Rectal smooth muscle tissue (tissue), 1 donor: ENCODE results near the gene PHF3.

Experiments used
- H3K27ac ChIP-seq: one replicate; pipeline ENCODE4 v1.7.0; 2013; ENCODE audit warnings: low read depth, low read length, inconsistent platforms
- H3K27me3 ChIP-seq: one replicate; pipeline ENCODE4 v1.7.0; 2013; ENCODE audit warnings: low read length; ENCODE audit not compliant: control insufficient read depth, insufficient read depth
- H3K36me3 ChIP-seq: one replicate; pipeline ENCODE4 v1.7.0; 2013; ENCODE audit warnings: low read length; ENCODE audit not compliant: control insufficient read depth, insufficient read depth
- H3K4me1 ChIP-seq: one replicate; pipeline ENCODE4 v1.7.0; 2013; ENCODE audit warnings: low read length; ENCODE audit not compliant: control insufficient read depth, insufficient read depth
- H3K4me3 ChIP-seq: one replicate; pipeline ENCODE4 v1.7.0; 2013; ENCODE audit warnings: low read length
- H3K9ac ChIP-seq: one replicate; pipeline ENCODE4 v1.7.0; 2013; ENCODE audit warnings: low read length

Gene PHF3

GRCh38 chr6:63685446-63686379 is 50.1 kb downstream of the PHF3 start:
- H3K27ac ChIP-seq: no peak overlapping the region
- no peak overlapping the region for H3K4me3 ChIP-seq
- peaks cover 5% of the 10 kb centered on the region for H3K36me3 ChIP-seq
- no peaks in the 10 kb centered on the region for H3K27me3 ChIP-seq
- no peak overlapping the region for H3K9ac ChIP-seq
- no peaks in the 10 kb centered on the region for H3K4me1 ChIP-seq

GRCh38 chr6:63689421-63689820 is 53.8 kb downstream of the PHF3 start:
- Histone ChIP-seq H3K4me1 (no peaks in the 10 kb centered on the region), H3K27me3 (no peaks in the 10 kb centered on the region), H3K27ac (no peak overlapping the region), H3K9ac (no peak overlapping the region), H3K36me3 (peaks cover 2% of the 10 kb centered on the region), H3K4me3 (no peak overlapping the region)

- Histone ChIP-seq H3K4me3 (no peak overlapping the region), H3K4me1 (no peaks in the 10 kb centered on the region), H3K36me3 (no peaks in the 10 kb centered on the region), H3K9ac (no peak overlapping the region), H3K27me3 (no peaks in the 10 kb centered on the region), H3K27ac (no peak overlapping the region)
These were observed 54.6 kb downstream of the PHF3 start for GRCh38 chr6:63690221-63690620.

- peaks cover 9% of the 10 kb centered on the region for H3K36me3 ChIP-seq
- H3K27me3 ChIP-seq: no peaks in the 10 kb centered on the region
- H3K4me3 ChIP-seq: no peak overlapping the region
- no peaks in the 10 kb centered on the region for H3K4me1 ChIP-seq
- H3K27ac ChIP-seq: no peak overlapping the region
- H3K9ac ChIP-seq: no peak overlapping the region
These were observed 70.1 kb downstream of the PHF3 start for GRCh38 chr6:63705707-63706106.

- Histone ChIP-seq H3K4me1 (no peaks in the 10 kb centered on the region), H3K27ac (no peak overlapping the region), H3K27me3 (no peaks in the 10 kb centered on the region), H3K4me3 (no peak overlapping the region), H3K9ac (no peak overlapping the region), H3K36me3 (peaks cover 14% of the 10 kb centered on the region)
These were observed 71.0 kb downstream of the PHF3 start for GRCh38 chr6:63706630-63707029.

- no peaks in the 10 kb centered on the region for H3K27me3 ChIP-seq
- H3K27ac ChIP-seq: no peak overlapping the region
- no peak overlapping the region for H3K9ac ChIP-seq
- H3K36me3 ChIP-seq: peaks cover 25% of the 10 kb centered on the region
- H3K4me3 ChIP-seq: no peak overlapping the region
- no peaks in the 10 kb centered on the region for H3K4me1 ChIP-seq
These were observed 73.0 kb downstream of the PHF3 start for GRCh38 chr6:63708631-63709030.

- H3K27me3 ChIP-seq: no peaks in the 10 kb centered on the region
- H3K4me3 ChIP-seq: no peak overlapping the region
- no peak overlapping the region for H3K27ac ChIP-seq
- H3K9ac ChIP-seq: no peak overlapping the region
- peaks cover 23% of the 10 kb centered on the region for H3K36me3 ChIP-seq
- no peaks in the 10 kb centered on the region for H3K4me1 ChIP-seq
These were observed 73.5 kb downstream of the PHF3 start for GRCh38 chr6:63709148-63709547.

GRCh38 chr6:63713332-63713731 is 77.7 kb downstream of the PHF3 start:
- H3K4me3 ChIP-seq: no peak overlapping the region
- no peak overlapping the region for H3K9ac ChIP-seq
- H3K36me3 ChIP-seq: peaks cover 22% of the 10 kb centered on the region
- H3K27me3 ChIP-seq: no peaks in the 10 kb centered on the region
- H3K27ac ChIP-seq: no peak overlapping the region
- H3K4me1 ChIP-seq: no peaks in the 10 kb centered on the region

- Histone ChIP-seq H3K27me3 (no peaks in the 10 kb centered on the region), H3K9ac (no peak overlapping the region), H3K27ac (no peak overlapping the region), H3K4me1 (no peaks in the 10 kb centered on the region), H3K36me3 (peaks cover 22% of the 10 kb centered on the region), H3K4me3 (no peak overlapping the region)
These were observed 78.5 kb downstream of the PHF3 start for GRCh38 chr6:63714091-63714490.

GRCh38 chr6:63716169-63716568 is 80.6 kb downstream of the PHF3 start:
- H3K9ac ChIP-seq: no peak overlapping the region
- no peaks in the 10 kb centered on the region for H3K27me3 ChIP-seq
- H3K4me3 ChIP-seq: no peak overlapping the region
- peaks cover 15% of the 10 kb centered on the region for H3K36me3 ChIP-seq
- no peaks in the 10 kb centered on the region for H3K4me1 ChIP-seq
- no peak overlapping the region for H3K27ac ChIP-seq

- Histone ChIP-seq H3K27me3 (no peaks in the 10 kb centered on the region), H3K36me3 (no peaks in the 10 kb centered on the region), H3K27ac (no peak overlapping the region), H3K9ac (no peak overlapping the region), H3K4me3 (no peak overlapping the region), H3K4me1 (no peaks in the 10 kb centered on the region)
These were observed 85.6 kb downstream of the PHF3 start for GRCh38 chr6:63721181-63721580.

- H3K9ac ChIP-seq: no peak overlapping the region
- H3K27ac ChIP-seq: no peak overlapping the region
- H3K27me3 ChIP-seq: no peaks in the 10 kb centered on the region
- H3K4me1 ChIP-seq: no peaks in the 10 kb centered on the region
- H3K36me3 ChIP-seq: no peaks in the 10 kb centered on the region
- H3K4me3 ChIP-seq: no peak overlapping the region
These were observed 89.1 kb downstream of the PHF3 start for GRCh38 chr6:63724721-63725120.

- Histone ChIP-seq H3K36me3 (no peaks in the 10 kb centered on the region), H3K9ac (no peak overlapping the region), H3K27ac (no peak overlapping the region), H3K27me3 (no peaks in the 10 kb centered on the region), H3K4me3 (no peak overlapping the region), H3K4me1 (no peaks in the 10 kb centered on the region)
These were observed 94.7 kb downstream of the PHF3 start for GRCh38 chr6:63730311-63730710.
